Thoracic aorta (tissue), 2 donors: Measurements from ENCODE around the gene MGAM2. TPM values are rescaled to one million over a fixed set of nuclear protein-coding genes. Genes with fewer than 3 reads are reported as not detected.

Experiments
- ATAC-seq: fragments of 150-250 bp; one replicate; pipeline ENCODE4 v1.8.0; 2017; ENCODE audit warnings: low read depth; ENCODE audit not compliant: insufficient number of reproducible peaks, low FRiP score
- DNase-seq: peaks from one replicate; pipeline ENCODE4 v3.0.0-alpha.2; 2020; ENCODE audit warnings: low spot score
- H3K27ac ChIP-seq, 2 donors: fragments of 200-600 bp; sonication (generic); 1 replicate in 1 of 2; 2 replicates in 1 of 2; pipeline ENCODE4 v1.5.1; 2016; ENCODE audit warnings: mild to moderate bottlenecking in 2 of 2, moderate library complexity in 2 of 2
- H3K27me3 ChIP-seq: fragments of 200-600 bp; sonication (generic); replicated peaks from 2 replicates; pipeline ENCODE4 v1.6.0; 2016; ENCODE audit warnings: mild to moderate bottlenecking; ENCODE audit not compliant: insufficient read depth
- H3K36me3 ChIP-seq: fragments of 200-600 bp; sonication (generic); one replicate; pipeline ENCODE4 v1.5.1; 2016
- H3K4me1 ChIP-seq, 2 donors: fragments of 200-600 bp; sonication (generic); 1 replicate in 1 of 2; 2 replicates in 1 of 2; pipeline versions ENCODE4 v1.5.1 to v1.6.0; 2016; ENCODE audit warnings: low read depth in 2 of 2, mild to moderate bottlenecking in 1 of 2; ENCODE audit not compliant: control insufficient read depth in 1 of 2
- H3K4me3 ChIP-seq: fragments of 200-600 bp; sonication (generic); 2 replicates; pipeline ENCODE4 v1.5.1; 2016; ENCODE audit warnings: mild to moderate bottlenecking
- H3K9me3 ChIP-seq: fragments of 200-600 bp; sonication (generic); 2 replicates; pipeline ENCODE4 v1.5.1; 2016
- total RNA-seq, 2 donors: library from RNA; depleted of rRNA; stranded (reverse); fragments of >200 nt; gene quantifications; one replicate each; pipeline versions ENCODE4 v1.1.0 to v1.2.3, GENCODE V29; 2016
- TF ChIP-seq, protein P1 (sequence below): fragments of 200-600 bp; sonication (generic); IDR thresholded peaks from one replicate; pipeline ENCODE4 v1.5.1; 2019; ENCODE audit warnings: antibody characterized with exemption

MGAM2 gene
- under 1 TPM; 0.49 to 0.54 TPM for total RNA-seq

DNA sequence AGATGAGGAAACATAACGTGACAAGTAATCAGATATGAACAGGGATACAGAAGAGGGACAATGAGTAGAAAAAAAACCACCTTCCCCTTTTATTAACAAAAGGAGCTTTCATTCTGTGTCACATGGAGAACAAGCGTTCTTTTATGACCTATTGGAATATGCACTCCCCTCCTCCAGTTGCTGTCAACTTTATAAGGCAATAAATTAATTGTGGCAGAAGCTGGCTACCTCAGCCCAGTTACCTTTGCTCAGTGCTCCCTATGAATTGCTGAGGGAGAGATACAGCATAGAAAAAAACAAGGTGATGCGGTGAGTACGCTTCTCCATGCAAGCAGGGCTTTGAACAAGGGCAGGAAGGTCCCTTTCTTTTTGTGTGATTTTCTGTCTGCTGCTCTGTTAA lies at the start of gene MGAM2:
Gene MGAM2, plus strand, starts transcription at position 220 of the 400 bp plus-strand sequence. CDS start 5,156 bp downstream, outside the sequence.
- DNase-seq: no peak
- ATAC-seq: no peak
- Histone ChIP-seq H3K27ac (no peak within 1 kb of the TSS), H3K27me3 (no peaks in the 10 kb centered on the region), H3K36me3 (no peaks in the 10 kb centered on the region), H3K4me3 (no peak within 1 kb of the TSS), H3K4me1 (no peaks in the 10 kb centered on the region), H3K9me3 (no peaks in the 10 kb centered on the region)
- TF ChIP-seq, protein P1, sequence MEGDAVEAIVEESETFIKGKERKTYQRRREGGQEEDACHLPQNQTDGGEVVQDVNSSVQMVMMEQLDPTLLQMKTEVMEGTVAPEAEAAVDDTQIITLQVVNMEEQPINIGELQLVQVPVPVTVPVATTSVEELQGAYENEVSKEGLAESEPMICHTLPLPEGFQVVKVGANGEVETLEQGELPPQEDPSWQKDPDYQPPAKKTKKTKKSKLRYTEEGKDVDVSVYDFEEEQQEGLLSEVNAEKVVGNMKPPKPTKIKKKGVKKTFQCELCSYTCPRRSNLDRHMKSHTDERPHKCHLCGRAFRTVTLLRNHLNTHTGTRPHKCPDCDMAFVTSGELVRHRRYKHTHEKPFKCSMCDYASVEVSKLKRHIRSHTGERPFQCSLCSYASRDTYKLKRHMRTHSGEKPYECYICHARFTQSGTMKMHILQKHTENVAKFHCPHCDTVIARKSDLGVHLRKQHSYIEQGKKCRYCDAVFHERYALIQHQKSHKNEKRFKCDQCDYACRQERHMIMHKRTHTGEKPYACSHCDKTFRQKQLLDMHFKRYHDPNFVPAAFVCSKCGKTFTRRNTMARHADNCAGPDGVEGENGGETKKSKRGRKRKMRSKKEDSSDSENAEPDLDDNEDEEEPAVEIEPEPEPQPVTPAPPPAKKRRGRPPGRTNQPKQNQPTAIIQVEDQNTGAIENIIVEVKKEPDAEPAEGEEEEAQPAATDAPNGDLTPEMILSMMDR: no peak

DNA sequence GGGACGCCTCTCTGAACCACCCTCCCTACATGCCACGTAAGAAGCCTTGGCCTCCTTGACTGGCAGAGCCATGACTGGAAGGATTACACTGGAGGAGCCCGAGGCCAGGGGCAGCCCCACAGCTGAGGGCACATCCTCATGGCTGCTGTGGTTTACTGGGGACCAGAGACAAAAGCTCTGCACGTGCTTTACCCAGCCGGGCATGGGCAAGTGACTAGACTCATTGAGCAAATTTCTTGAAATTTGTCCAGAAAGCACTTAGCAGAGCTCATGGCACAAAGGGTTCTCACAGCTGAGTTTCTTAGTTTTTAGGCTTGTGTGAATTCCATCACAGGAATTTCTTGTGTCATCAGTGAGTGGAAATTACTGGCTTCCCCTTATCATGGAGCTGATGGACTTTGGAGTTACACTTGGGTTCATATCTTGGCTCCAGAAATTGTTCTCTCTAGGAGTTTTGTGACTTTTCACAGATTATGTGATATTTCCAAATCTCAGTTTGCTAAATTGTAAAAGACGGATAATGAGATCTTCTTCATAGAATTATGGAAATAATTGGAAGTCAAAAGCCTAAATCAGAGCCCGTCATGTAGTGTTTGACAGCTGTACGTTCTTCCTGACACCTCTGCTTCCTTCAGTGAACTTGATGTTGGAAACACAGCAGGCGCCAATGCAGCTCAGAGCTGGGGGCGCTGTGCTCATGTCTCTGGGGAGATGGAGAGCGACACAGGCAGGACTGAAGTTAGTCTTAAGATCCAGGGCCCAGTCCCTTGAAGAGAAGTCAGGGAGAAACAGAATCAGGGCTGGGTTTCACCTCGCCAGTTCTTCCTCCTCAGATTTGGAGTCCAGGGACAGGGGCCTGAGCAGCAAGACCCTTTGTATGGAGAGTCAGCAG lies 47.7 kb upstream of the MGAM2 start:
- ATAC-seq: no peak
- TF ChIP-seq, protein P1: no peak
- Histone ChIP-seq H3K27me3 (no peaks in the 10 kb centered on the region), H3K27ac (peak overlapping the region; percentile 15 to 28), H3K4me3 (no peak overlapping the region), H3K9me3 (no peaks in the 10 kb centered on the region), H3K4me1 (peaks cover 0 to 8% of the 10 kb centered on the region in 2 donors), H3K36me3 (no peaks in the 10 kb centered on the region)
- no peak for DNase-seq

DNA sequence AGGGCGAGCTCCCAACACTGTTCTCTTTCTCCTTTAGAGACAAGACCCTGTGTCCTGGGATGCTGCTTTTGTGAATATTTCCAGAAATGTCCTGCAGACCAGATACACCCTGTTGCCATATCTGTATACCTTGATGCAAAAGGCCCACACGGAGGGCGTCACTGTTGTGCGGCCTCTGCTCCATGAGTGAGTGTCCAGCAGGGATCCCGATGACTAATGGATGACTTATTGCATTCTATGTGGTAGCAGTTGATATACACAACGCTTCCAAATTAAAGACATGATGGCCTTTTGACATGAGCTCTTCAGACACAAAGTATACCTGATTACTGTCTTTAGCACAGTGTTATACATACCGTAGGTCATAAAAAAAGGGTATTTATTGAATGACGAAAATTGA lies 45.0 kb upstream of the MGAM2 start:
- DNase-seq: no peak
- H3K4me1 ChIP-seq: peaks cover 0 to 8% of the 10 kb centered on the region in 2 donors
- H3K36me3 ChIP-seq: no peaks in the 10 kb centered on the region
- H3K9me3 ChIP-seq: no peaks in the 10 kb centered on the region
- no peaks in the 10 kb centered on the region for H3K27me3 ChIP-seq
- H3K4me3 ChIP-seq: no peak overlapping the region
- no peak for ATAC-seq
- TF ChIP-seq, protein P1: no peak
- H3K27ac ChIP-seq: no peak overlapping the region

DNA sequence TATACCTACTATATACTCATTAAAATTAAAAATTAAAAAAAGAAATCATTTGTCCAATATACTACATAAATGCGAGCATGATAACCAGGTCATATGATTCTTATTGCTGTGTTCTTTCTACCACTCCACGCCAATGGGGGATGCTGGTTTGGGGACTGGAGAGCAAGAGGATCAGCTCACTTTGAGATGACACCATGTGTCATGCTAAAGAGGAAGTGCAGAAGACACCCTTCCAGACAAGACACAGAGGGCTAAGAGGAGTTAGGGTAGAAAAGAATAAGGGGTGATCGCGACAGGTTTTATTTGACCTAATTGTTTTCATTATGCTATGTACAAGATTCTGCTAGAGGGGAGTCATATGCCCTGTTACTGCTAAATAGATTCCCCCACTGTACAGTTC lies 33.8 kb upstream of the MGAM2 start:
- no peaks in the 10 kb centered on the region for H3K9me3 ChIP-seq
- H3K4me1 ChIP-seq: no peaks in the 10 kb centered on the region
- no peaks in the 10 kb centered on the region for H3K27me3 ChIP-seq
- ATAC-seq: no peak
- no peak overlapping the region for H3K4me3 ChIP-seq
- DNase-seq: no peak
- no peaks in the 10 kb centered on the region for H3K36me3 ChIP-seq
- no peak overlapping the region for H3K27ac ChIP-seq
- TF ChIP-seq, protein P1: no peak

DNA sequence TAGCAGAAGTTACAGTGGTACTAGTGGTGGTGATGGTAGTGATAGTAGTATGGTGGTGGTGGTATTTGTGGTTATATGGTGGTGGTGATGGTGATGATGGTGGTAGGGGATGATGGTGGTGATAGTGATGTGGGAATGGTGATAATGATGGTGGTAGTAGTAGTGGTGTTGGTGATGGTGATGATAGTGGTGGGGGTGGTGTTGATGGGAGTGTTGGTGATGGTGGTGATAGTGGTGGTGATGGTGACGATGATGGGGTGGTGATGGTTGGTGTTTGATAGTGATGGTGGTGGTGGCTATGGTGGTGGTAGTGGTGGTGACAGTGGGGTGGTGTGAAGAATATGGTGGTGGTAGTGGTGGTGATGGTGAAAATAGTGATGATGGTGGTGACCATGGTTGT lies 27.9 kb upstream of the MGAM2 start:
- no peak for DNase-seq
- TF ChIP-seq, protein P1: no peak
- no peak overlapping the region for H3K27ac ChIP-seq
- no peaks in the 10 kb centered on the region for H3K4me1 ChIP-seq
- no peak overlapping the region for H3K4me3 ChIP-seq
- ATAC-seq: no peak
- H3K27me3 ChIP-seq: no peaks in the 10 kb centered on the region
- no peaks in the 10 kb centered on the region for H3K9me3 ChIP-seq
- H3K36me3 ChIP-seq: no peaks in the 10 kb centered on the region
